CD4-positive, CD25-positive, alpha-beta regulatory T cell (primary cell): ENCODE results near the gene LONP1. TPM values are rescaled to one million over a fixed set of nuclear protein-coding genes. Genes with fewer than 3 reads are reported as not detected.

Experiments used
- ATAC-seq, 2 donors: fragments of 150-1000 bp; cut with Tn5 transposase; one replicate each; pipeline ENCODE4 v1.10.0; 2021; ENCODE audit warnings: low read depth in 2 of 2, moderate number of reproducible peaks in 2 of 2, moderate library complexity in 1 of 2
- DNase-seq, 3 donors: peaks; one replicate each; pipeline versions ENCODE4 v3.0.0 to v3.0.0-alpha.2; 2012 to 2022; ENCODE audit warnings: mixed read lengths in 1 of 3
- H3K27ac ChIP-seq: one replicate; pipeline ENCODE4 v1.7.0; 2013; ENCODE audit warnings: mild to moderate bottlenecking, low read length; ENCODE audit not compliant: insufficient read depth, poor library complexity, severe bottlenecking
- H3K27me3 ChIP-seq: one replicate; pipeline ENCODE4 v1.7.0; 2013; ENCODE audit warnings: low read length; ENCODE audit not compliant: control insufficient read depth, insufficient read depth
- H3K36me3 ChIP-seq: one replicate; pipeline ENCODE4 v1.7.0; 2013; ENCODE audit warnings: mild to moderate bottlenecking, low read length, moderate library complexity; ENCODE audit not compliant: control insufficient read depth, insufficient read depth
- H3K4me1 ChIP-seq: 2 replicates; pipeline ENCODE4 v1.7.0; 2013; ENCODE audit warnings: mild to moderate bottlenecking, low read length; ENCODE audit not compliant: insufficient read depth, control insufficient read depth, poor library complexity, severe bottlenecking
- H3K4me3 ChIP-seq: one replicate; pipeline ENCODE4 v1.7.0; 2013; ENCODE audit warnings: low read depth, mild to moderate bottlenecking, low read length, moderate library complexity
- H3K9me3 ChIP-seq, 2 experiments: 1 replicate in 1 of 2; 2 replicates in 1 of 2; pipeline ENCODE4 v1.7.0; 2013; ENCODE audit warnings: low read length in 2 of 2, mild to moderate bottlenecking in 1 of 2, moderate library complexity in 1 of 2; ENCODE audit not compliant: control insufficient read depth in 2 of 2
- H3K27ac Mint-ChIP-seq, 3 donors: one replicate each; pipeline ENCODE4 v1.8.0; 2020 to 2022; ENCODE audit warnings: mild to moderate bottlenecking in 3 of 3, mixed read lengths in 3 of 3, moderate library complexity in 2 of 3
- H3K27me3 Mint-ChIP-seq: one replicate; pipeline ENCODE4 v1.8.0; 2022; ENCODE audit warnings: mild to moderate bottlenecking, mixed read lengths
- H3K36me3 Mint-ChIP-seq: one replicate; pipeline ENCODE4 v1.8.0; 2020; ENCODE audit warnings: mixed read lengths
- H3K4me1 Mint-ChIP-seq, 4 donors: one replicate each; pipeline ENCODE4 v1.8.0; 2020 to 2022; ENCODE audit warnings: mixed read lengths in 4 of 4, mild to moderate bottlenecking in 1 of 4
- H3K4me3 Mint-ChIP-seq, 4 donors: one replicate each; pipeline ENCODE4 v1.8.0; 2020 to 2022; ENCODE audit warnings: mild to moderate bottlenecking in 4 of 4, mixed read lengths in 4 of 4, moderate library complexity in 3 of 4
- H3K9me3 Mint-ChIP-seq, 7 donors: one replicate each; pipeline ENCODE4 v1.8.0; 2020 to 2022; ENCODE audit warnings: mixed read lengths in 7 of 7, mild to moderate bottlenecking in 3 of 7, moderate library complexity in 2 of 7
- polyA plus RNA-seq, 4 donors: library from polyadenylated mRNA; unstranded; fragments of 300-500 nt; fragmentation: Illumina TruSeq; gene quantifications; one replicate each; pipeline ENCODE4 v1.2.3, GENCODE V29; 2021
- total RNA-seq: library from RNA; stranded (reverse); gene quantifications from one replicate; pipeline ENCODE4 v1.2.3, GENCODE V29; 2022

Gene LONP1
- total and polyA plus RNA-seq, 5 donors from 2014 or later = 16.4 to 67.6 (median 22.7) TPM

DNA sequence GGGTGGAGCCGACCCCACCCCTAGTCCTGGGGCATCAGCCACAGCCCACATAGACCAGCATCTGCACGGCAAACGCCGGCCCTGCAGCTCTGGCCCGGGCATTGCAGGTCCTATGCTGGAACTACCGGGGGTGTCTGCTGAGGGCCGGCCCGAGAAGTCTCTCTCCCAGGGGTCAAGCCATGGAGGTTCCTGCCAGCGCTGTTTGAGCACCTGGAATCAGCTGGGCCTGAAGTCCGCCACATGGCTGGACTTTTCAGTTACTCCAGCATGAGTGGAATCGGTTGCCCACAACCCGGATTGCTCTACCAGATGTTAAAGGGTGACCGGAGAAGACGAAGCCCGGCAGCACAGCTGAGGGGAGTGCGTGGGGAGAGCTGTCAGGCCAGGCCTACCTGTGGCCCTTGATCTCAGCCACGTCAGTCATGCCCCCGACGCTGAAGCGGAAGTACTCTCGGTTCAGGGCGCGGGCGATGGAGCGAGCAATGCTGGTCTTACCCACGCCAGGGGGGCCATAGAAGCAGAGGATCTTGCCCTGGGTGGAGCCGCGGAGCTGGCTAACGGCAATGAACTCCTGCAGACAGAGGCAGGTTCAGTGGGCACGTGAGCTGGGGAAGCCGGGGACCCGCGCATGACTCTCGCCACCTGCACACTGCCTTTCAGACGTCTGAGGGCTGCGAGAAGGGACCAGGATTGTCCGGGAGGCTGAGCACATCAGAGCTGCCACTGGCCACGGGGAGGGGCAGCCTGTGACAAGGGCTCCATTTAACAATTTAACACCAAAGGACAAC is 21.1 kb downstream of the LONP1 start:
- no peaks in the 10 kb centered on the region for H3K9me3 Mint-ChIP-seq
- Histone ChIP-seq H3K27ac (no peak overlapping the region), H3K4me3 (no peak overlapping the region), H3K36me3 (peaks cover 54% of the 10 kb centered on the region), H3K9me3 (no peaks in the 10 kb centered on the region), H3K4me1 (no peaks in the 10 kb centered on the region), H3K27me3 (no peaks in the 10 kb centered on the region)
- H3K4me1 Mint-ChIP-seq = peaks cover 0 to 7% (median 3%) of the 10 kb centered on the region in 4 donors
- no peak overlapping the region for H3K4me3 Mint-ChIP-seq
- H3K27me3 Mint-ChIP-seq = no peaks in the 10 kb centered on the region
- no peak for DNase-seq
- no peak for ATAC-seq
- H3K27ac Mint-ChIP-seq = peak overlapping the region in 1 of 3 donors; percentile 48
- H3K36me3 Mint-ChIP-seq = peaks cover 5% of the 10 kb centered on the region

DNA sequence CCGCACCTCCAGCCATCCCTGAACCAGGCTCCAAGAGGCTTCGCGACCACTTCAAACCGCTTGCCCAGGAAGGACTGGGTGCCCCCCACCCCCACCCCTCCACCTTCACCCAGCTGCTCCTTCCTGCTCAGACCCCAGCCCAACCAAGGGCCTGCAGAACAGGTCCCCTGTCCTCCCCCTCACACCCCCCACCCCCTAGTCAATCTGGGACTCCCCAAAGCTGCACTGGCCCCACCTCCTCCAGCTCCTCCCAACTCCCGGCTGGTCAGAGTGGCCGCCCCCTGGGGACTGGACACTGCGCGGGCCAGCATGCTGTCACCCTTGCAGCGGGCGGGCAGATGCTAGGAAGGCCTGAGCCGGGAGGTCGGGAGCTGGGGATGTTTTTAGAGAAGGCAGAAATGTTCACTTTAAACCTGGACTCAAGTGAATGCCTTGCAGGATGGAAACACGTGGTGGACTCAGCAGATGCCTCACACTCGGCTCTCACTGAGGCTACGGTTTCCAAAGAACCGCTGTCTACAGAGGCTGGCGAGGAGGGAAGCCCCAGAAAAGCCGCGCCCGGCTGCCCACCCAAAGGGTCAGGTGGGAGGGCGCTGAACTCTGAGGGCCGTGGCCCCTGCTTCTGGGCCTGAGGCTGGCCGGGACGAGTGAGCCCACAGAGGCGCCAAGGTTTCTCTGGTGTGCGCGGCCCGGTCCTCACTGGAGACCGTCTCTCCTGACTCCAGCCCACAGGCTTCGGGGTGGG is 21.9 kb downstream of the LONP1 start:
- no peak for DNase-seq
- Mint-ChIP-seq H3K4me3 (no peak overlapping the region), H3K4me1 (peaks cover 0 to 7% (median 3%) of the 10 kb centered on the region in 4 donors), H3K27me3 (no peaks in the 10 kb centered on the region), H3K9me3 (no peaks in the 10 kb centered on the region), H3K36me3 (peaks cover 3% of the 10 kb centered on the region), H3K27ac (no peak overlapping the region)
- no peaks in the 10 kb centered on the region for H3K27me3 ChIP-seq
- H3K9me3 ChIP-seq = no peaks in the 10 kb centered on the region
- H3K27ac ChIP-seq = no peak overlapping the region
- peaks cover 53% of the 10 kb centered on the region for H3K36me3 ChIP-seq
- ATAC-seq = no peak
- no peak overlapping the region for H3K4me3 ChIP-seq
- H3K4me1 ChIP-seq = no peaks in the 10 kb centered on the region

GRCh38 chr19:5697022-5697889 is 22.7 kb downstream of the LONP1 start:
- H3K27ac Mint-ChIP-seq = no peak overlapping the region
- H3K4me1 Mint-ChIP-seq = peaks cover 0 to 12% (median 5%) of the 10 kb centered on the region in 4 donors
- ATAC-seq = no peak
- no peaks in the 10 kb centered on the region for H3K9me3 ChIP-seq
- no peaks in the 10 kb centered on the region for H3K27me3 Mint-ChIP-seq
- no peak for DNase-seq
- peaks cover 8% of the 10 kb centered on the region for H3K36me3 Mint-ChIP-seq
- H3K27me3 ChIP-seq = no peaks in the 10 kb centered on the region
- H3K9me3 Mint-ChIP-seq = no peaks in the 10 kb centered on the region
- peaks cover 61% of the 10 kb centered on the region for H3K36me3 ChIP-seq
- no peak overlapping the region for H3K4me3 Mint-ChIP-seq
- no peaks in the 10 kb centered on the region for H3K4me1 ChIP-seq
- no peak overlapping the region for H3K27ac ChIP-seq
- no peak overlapping the region for H3K4me3 ChIP-seq

GRCh38 chr19:5696196-5697021 is 23.5 kb downstream of the LONP1 start:
- ATAC-seq (no peak), DNase-seq (no peak)
- no peaks in the 10 kb centered on the region for H3K27me3 Mint-ChIP-seq
- Histone ChIP-seq H3K36me3 (peaks cover 64% of the 10 kb centered on the region), H3K4me3 (no peak overlapping the region), H3K4me1 (peaks cover 6% of the 10 kb centered on the region), H3K27ac (no peak overlapping the region), H3K9me3 (no peaks in the 10 kb centered on the region), H3K27me3 (no peaks in the 10 kb centered on the region)
- peaks cover 8% of the 10 kb centered on the region for H3K36me3 Mint-ChIP-seq
- H3K4me3 Mint-ChIP-seq = no peak overlapping the region
- no peak overlapping the region for H3K27ac Mint-ChIP-seq
- H3K9me3 Mint-ChIP-seq = no peaks in the 10 kb centered on the region
- peaks cover 0 to 18% (median 7%) of the 10 kb centered on the region in 4 donors for H3K4me1 Mint-ChIP-seq

GRCh38 chr19:5695649-5696195 is 24.2 kb downstream of the LONP1 start:
- H3K27me3 ChIP-seq = no peaks in the 10 kb centered on the region
- H3K4me3 Mint-ChIP-seq = no peak overlapping the region
- H3K9me3 Mint-ChIP-seq = no peaks in the 10 kb centered on the region
- peaks cover 4% of the 10 kb centered on the region for H3K27me3 Mint-ChIP-seq
- H3K27ac Mint-ChIP-seq = no peak overlapping the region
- H3K4me1 Mint-ChIP-seq = peaks cover 0 to 25% (median 5%) of the 10 kb centered on the region in 4 donors
- DNase-seq (no peak), ATAC-seq (no peak)
- no peak overlapping the region for H3K4me3 ChIP-seq
- peaks cover 8% of the 10 kb centered on the region for H3K36me3 Mint-ChIP-seq
- no peak overlapping the region for H3K27ac ChIP-seq
- peaks cover 62% of the 10 kb centered on the region for H3K36me3 ChIP-seq
- no peaks in the 10 kb centered on the region for H3K9me3 ChIP-seq
- peaks cover 13% of the 10 kb centered on the region for H3K4me1 ChIP-seq

- DNase-seq (no peak), ATAC-seq (no peak)
- Histone ChIP-seq H3K36me3 (peaks cover 57% of the 10 kb centered on the region), H3K27me3 (no peaks in the 10 kb centered on the region), H3K4me1 (peaks cover 18% of the 10 kb centered on the region), H3K9me3 (no peaks in the 10 kb centered on the region), H3K4me3 (no peak overlapping the region), H3K27ac (no peak overlapping the region)
- peaks cover 6% of the 10 kb centered on the region for H3K27me3 Mint-ChIP-seq
- peaks cover 8% of the 10 kb centered on the region for H3K36me3 Mint-ChIP-seq
- peaks cover 0 to 2% (median 0%) of the 10 kb centered on the region in 7 donors for H3K9me3 Mint-ChIP-seq
- H3K4me1 Mint-ChIP-seq = peaks cover 0 to 31% (median 9%) of the 10 kb centered on the region in 4 donors
- no peak overlapping the region for H3K27ac Mint-ChIP-seq
- peak overlapping the region in 1 of 4 donors; percentile 75 for H3K4me3 Mint-ChIP-seq
Measured at GRCh38 chr19:5694956-5695648, 24.8 kb downstream of the LONP1 start.
